Mesothelial cell of epicardium (in vitro differentiated cells): Measurements from ENCODE around the gene PHTF2. TPM values are rescaled to one million over a fixed set of nuclear protein-coding genes. Genes with fewer than 3 reads are reported as not detected.
"Not testable (repeated sequence)": the region's sequence is repeated elsewhere in the genome, so short reads cannot be mapped to it uniquely, and the experiment has no call there.

ENCODE experiments used
- DNase-seq, 2 experiments: peaks; one replicate each; pipeline ENCODE4 v3.0.0; 2021; ENCODE audit warnings: low spot score in 2 of 2; ENCODE audit not compliant: unreplicated experiment in 2 of 2
- H3K27ac Mint-ChIP-seq: 2 replicates; pipeline ENCODE4 v1.8.0; 2021; ENCODE audit warnings: mixed read lengths
- H3K27me3 Mint-ChIP-seq: 2 replicates; pipeline ENCODE4 v1.8.0; 2021; ENCODE audit warnings: low read depth, mixed read lengths
- H3K36me3 Mint-ChIP-seq: 2 replicates; pipeline ENCODE4 v1.8.0; 2021; ENCODE audit warnings: mixed read lengths
- H3K4me1 Mint-ChIP-seq: 2 replicates; pipeline ENCODE4 v1.8.0; 2021; ENCODE audit warnings: mixed read lengths
- H3K4me3 Mint-ChIP-seq: 2 replicates; pipeline ENCODE4 v1.8.0; 2021; ENCODE audit warnings: mild to moderate bottlenecking, moderate library complexity, mixed read lengths
- H3K9me3 Mint-ChIP-seq: 2 replicates; pipeline ENCODE4 v1.8.0; 2021; ENCODE audit warnings: mixed read lengths
- CTCF ChIP-seq: fragments of 200-600 bp; sonication (generic); IDR thresholded peaks from one replicate; pipeline ENCODE4 v1.5.0; 2021; ENCODE audit warnings: antibody characterized with exemption; ENCODE audit not compliant: unreplicated experiment
- total RNA-seq: library from RNA; stranded (reverse); gene quantifications from 3 replicates; pipeline ENCODE4 v1.2.1, GENCODE V29; 2021

Gene PHTF2
- total RNA-seq, 1 donor from 2014 or later = 38.2 TPM

DNA sequence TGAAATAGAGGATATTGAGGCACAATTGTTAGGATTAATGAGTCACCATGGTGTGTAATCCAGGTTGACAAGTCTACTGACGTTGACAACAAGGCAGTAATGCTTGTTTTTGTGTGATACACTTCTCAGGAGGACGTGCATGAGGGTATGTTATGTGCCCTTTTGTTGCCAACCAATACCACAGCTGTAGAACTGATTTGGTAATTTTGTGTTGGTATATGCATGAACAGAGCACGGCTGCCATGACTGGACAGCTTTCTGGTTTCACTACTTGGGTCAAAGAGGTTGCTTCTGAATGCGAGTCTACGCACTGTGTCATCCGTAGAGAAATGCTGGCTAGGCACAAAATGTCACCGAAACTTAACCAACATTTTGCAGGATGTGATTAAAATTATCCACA is 32.9 kb downstream of the PHTF2 start:
- Mint-ChIP-seq H3K4me1 (peaks cover 13% of the 10 kb centered on the region), H3K27me3 (no peaks in the 10 kb centered on the region), H3K36me3 (peaks cover 10% of the 10 kb centered on the region), H3K9me3 (peaks cover 9% of the 10 kb centered on the region), H3K27ac (no peak overlapping the region), H3K4me3 (no peak overlapping the region)
- no peak for DNase-seq
- no peak for TF ChIP-seq CTCF

- H3K9me3 Mint-ChIP-seq = peaks cover 7% of the 10 kb centered on the region
- no peaks in the 10 kb centered on the region for H3K27me3 Mint-ChIP-seq
- H3K4me1 Mint-ChIP-seq = peaks cover 13% of the 10 kb centered on the region
- H3K4me3 Mint-ChIP-seq = no peak overlapping the region
- TF ChIP-seq CTCF = no peak
- H3K36me3 Mint-ChIP-seq = peaks cover 7% of the 10 kb centered on the region
- no peak for DNase-seq
- no peak overlapping the region for H3K27ac Mint-ChIP-seq
Measured at GRCh38 chr7:77831953-77832352, 33.4 kb downstream of the PHTF2 start.

DNA sequence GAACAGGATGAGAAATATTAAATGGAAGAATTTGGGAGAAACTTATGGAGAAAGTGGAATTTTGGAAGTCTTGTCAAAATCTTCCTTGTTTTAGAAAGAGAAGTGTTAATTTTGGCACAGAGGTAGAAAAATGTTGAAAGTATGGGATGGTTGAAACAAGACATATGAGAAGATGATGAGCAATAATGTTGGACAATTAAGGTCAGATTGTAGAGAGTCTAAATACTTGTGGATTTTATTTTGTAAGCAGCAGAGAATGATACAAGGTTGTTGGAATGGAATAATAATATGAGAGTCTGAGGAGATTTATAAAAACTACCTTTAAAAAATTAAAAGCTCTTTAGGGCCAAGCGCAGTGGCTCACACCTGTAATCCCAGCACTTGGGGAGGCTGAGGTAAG is 34.6 kb downstream of the PHTF2 start:
- Mint-ChIP-seq H3K4me1 (peaks cover 16% of the 10 kb centered on the region), H3K9me3 (peaks cover 7% of the 10 kb centered on the region), H3K36me3 (peaks cover 6% of the 10 kb centered on the region), H3K27me3 (no peaks in the 10 kb centered on the region), H3K4me3 (no peak overlapping the region), H3K27ac (no peak overlapping the region)
- no peak for DNase-seq
- no peak for TF ChIP-seq CTCF

GRCh38 chr7:77836425-77836824 is 37.9 kb downstream of the PHTF2 start:
- H3K27ac Mint-ChIP-seq, H3K4me3 Mint-ChIP-seq, H3K36me3 Mint-ChIP-seq, H3K9me3 Mint-ChIP-seq, H3K27me3 Mint-ChIP-seq, DNase-seq: not testable (repeated sequence)
- peaks cover 13% of the 10 kb centered on the region for H3K4me1 Mint-ChIP-seq

- H3K4me3 Mint-ChIP-seq = no peak overlapping the region
Measured at GRCh38 chr7:77837275-77837674, 38.7 kb downstream of the PHTF2 start.

GRCh38 chr7:77837966-77838365 is 39.4 kb downstream of the PHTF2 start:
- Mint-ChIP-seq H3K27ac (no peak overlapping the region), H3K36me3 (peaks cover 6% of the 10 kb centered on the region), H3K4me1 (peaks cover 13% of the 10 kb centered on the region), H3K27me3 (no peaks in the 10 kb centered on the region), H3K4me3 (no peak overlapping the region), H3K9me3 (peaks cover 7% of the 10 kb centered on the region)
- no peak for TF ChIP-seq CTCF
- DNase-seq = no peak

More at GRCh38 chr7:77837275-77837674, 38.7 kb downstream of the PHTF2 start:
- TF ChIP-seq CTCF = no peak
- Mint-ChIP-seq H3K36me3 (peaks cover 6% of the 10 kb centered on the region), H3K4me1 (peaks cover 13% of the 10 kb centered on the region), H3K27ac (no peak overlapping the region), H3K9me3 (peaks cover 7% of the 10 kb centered on the region), H3K27me3 (no peaks in the 10 kb centered on the region)
- DNase-seq = no peak
